GM21526 (cell line): Measurements from ENCODE around the gene KIF6.
A peak's percentile ranks its signal among the peaks of the same experiment; 100 is the strongest.
"Not testable (repeated sequence)": the region's sequence is repeated elsewhere in the genome, so short reads cannot be mapped to it uniquely, and the experiment has no call there.

Experiments used
- ATAC-seq: cut with Tn5 transposase; IDR thresholded peaks from one replicate; pipeline ENCODE4 v1.9.1; 2021; ENCODE audit warnings: moderate library complexity; ENCODE audit not compliant: unreplicated experiment, low FRiP score

KIF6 gene

GRCh38 chr6:39724787-39725631 lies at the start of gene KIF6:
Gene KIF6, minus strand, starts transcription at chr6:39725408. Its CDS starts 98 bp downstream, at chr6:39725310.
- peak; percentile 99 for ATAC-seq

GRCh38 chr6:39773782-39774181 lies 48.6 kb upstream of the KIF6 start:
- no peak for ATAC-seq

- no peak for ATAC-seq
These were observed 47.5 kb upstream of the KIF6 start for GRCh38 chr6:39772559-39773273.

GRCh38 chr6:39770446-39770845 lies 45.2 kb upstream of the KIF6 start:
- ATAC-seq, result no peak

GRCh38 chr6:39769012-39769411 lies 43.8 kb upstream of the KIF6 start:
- no peak for ATAC-seq

- ATAC-seq, result no peak
These were observed 40.4 kb upstream of the KIF6 start for GRCh38 chr6:39765508-39766065.

- ATAC-seq, result no peak
These were observed 35.2 kb upstream of the KIF6 start for GRCh38 chr6:39760226-39760952.

- no peak for ATAC-seq
These were observed 33.8 kb upstream of the KIF6 start for GRCh38 chr6:39758905-39759605.

- no peak for ATAC-seq
These were observed 31.4 kb upstream of the KIF6 start for GRCh38 chr6:39756582-39756981.

GRCh38 chr6:39755231-39755630 lies 30.0 kb upstream of the KIF6 start:
- no peak for ATAC-seq

GRCh38 chr6:39754514-39755115 lies 29.4 kb upstream of the KIF6 start:
- no peak for ATAC-seq

- ATAC-seq, result no peak
These were observed 28.5 kb upstream of the KIF6 start for GRCh38 chr6:39753725-39754045.

GRCh38 chr6:39752835-39753724 lies 27.9 kb upstream of the KIF6 start:
- ATAC-seq, result peak; percentile 52

- ATAC-seq, result no peak
These were observed 21.6 kb upstream of the KIF6 start for GRCh38 chr6:39746795-39747194.

- no peak for ATAC-seq
These were observed 8.5 kb upstream of the KIF6 start for GRCh38 chr6:39733704-39734103.

- ATAC-seq, result no peak
These were observed 6.4 kb upstream of the KIF6 start for GRCh38 chr6:39731565-39731964.

GRCh38 chr6:39729945-39730344 lies 4.7 kb upstream of the KIF6 start:
- ATAC-seq, result no peak

GRCh38 chr6:39725632-39725997 lies 407 bp upstream of the KIF6 start:
- no peak for ATAC-seq

- ATAC-seq, result not testable (repeated sequence)
These were observed 1.9 kb downstream of the KIF6 start for GRCh38 chr6:39723350-39723749.
